A673 (cell line): Measurements from ENCODE around the gene VBP1.

Source experiments
- EZH2 ChIP-seq: fragments of 200-600 bp; sonication (generic); IDR thresholded peaks from 2 replicates; pipeline ENCODE4 v1.6.1; 2017; ENCODE audit warnings: borderline replicate concordance, low read depth, mild to moderate bottlenecking, mixed read lengths, antibody characterized with exemption, low read length; ENCODE audit not compliant: poor library complexity, severe bottlenecking
- TF ChIP-seq, protein P1 (sequence below): fragments of 300-800, 200-600 bp; sonication (generic); conservative IDR thresholded peaks from 2 replicates; pipeline ENCODE4 v1.5.1; 2017; ENCODE audit warnings: low read depth, mild to moderate bottlenecking, antibody characterized with exemption, low read length, moderate library complexity, mixed read lengths

DNA sequence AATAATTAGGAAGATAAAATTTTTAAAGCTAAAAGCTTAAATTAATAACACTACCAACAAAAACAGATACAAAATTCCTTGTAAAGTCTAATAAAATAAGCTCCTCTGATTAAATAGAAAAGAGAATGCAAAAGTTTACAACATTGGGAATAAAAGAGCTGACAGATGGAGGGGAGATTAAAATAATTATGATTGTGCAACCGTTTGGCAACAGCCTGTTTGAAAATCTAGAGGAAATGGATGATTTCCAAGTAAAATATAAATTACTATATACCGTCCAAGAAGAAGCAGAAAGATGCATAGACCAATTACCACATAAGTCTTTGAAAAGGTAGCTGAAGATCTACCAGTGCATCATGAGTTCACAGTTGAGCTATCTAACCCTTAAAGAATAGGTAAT lies 46.4 kb upstream of the VBP1 start:
- TF ChIP-seq, protein P1, sequence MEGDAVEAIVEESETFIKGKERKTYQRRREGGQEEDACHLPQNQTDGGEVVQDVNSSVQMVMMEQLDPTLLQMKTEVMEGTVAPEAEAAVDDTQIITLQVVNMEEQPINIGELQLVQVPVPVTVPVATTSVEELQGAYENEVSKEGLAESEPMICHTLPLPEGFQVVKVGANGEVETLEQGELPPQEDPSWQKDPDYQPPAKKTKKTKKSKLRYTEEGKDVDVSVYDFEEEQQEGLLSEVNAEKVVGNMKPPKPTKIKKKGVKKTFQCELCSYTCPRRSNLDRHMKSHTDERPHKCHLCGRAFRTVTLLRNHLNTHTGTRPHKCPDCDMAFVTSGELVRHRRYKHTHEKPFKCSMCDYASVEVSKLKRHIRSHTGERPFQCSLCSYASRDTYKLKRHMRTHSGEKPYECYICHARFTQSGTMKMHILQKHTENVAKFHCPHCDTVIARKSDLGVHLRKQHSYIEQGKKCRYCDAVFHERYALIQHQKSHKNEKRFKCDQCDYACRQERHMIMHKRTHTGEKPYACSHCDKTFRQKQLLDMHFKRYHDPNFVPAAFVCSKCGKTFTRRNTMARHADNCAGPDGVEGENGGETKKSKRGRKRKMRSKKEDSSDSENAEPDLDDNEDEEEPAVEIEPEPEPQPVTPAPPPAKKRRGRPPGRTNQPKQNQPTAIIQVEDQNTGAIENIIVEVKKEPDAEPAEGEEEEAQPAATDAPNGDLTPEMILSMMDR, result no peak
- no peak for TF ChIP-seq EZH2
